ENCODE measurements around the gene ZFP3. TPM values are rescaled to one million over a fixed set of nuclear protein-coding genes. Genes with fewer than 3 reads are reported as not detected.

The ZFP3 gene
- total and polyA plus RNA-seq, 2 of the 4 experiments (the other 2 are of a cell fraction) = 0.54 to 0.75 TPM

DNA sequence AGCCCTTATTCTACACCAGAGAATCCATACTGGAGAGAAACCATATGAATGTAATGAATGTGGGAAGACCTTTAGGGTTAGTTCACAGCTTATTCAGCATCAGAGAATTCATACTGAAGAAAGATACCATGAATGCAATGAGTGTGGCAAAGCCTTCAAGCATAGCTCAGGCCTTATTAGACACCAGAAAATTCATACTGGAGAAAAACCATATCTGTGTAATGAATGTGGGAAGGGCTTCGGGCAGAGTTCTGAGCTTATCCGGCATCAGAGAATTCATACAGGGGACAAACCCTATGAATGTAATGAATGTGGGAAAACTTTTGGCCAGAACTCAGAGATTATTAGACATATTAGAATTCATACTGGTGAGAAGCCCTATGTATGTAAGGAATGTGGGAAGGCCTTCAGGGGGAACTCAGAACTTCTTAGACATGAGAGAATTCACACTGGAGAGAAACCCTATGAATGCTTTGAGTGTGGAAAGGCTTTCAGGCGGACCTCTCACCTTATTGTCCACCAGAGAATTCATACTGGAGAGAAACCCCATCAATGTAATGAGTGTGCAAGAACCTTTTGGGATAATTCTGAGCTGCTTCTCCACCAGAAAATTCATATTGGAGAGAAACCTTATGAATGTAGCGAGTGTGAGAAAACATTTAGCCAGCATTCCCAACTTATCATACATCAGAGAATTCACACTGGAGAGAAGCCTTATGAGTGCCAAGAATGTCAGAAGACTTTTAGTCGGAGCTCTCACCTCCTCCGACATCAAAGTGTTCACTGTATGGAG lies 14.1 kb downstream of the ZFP3 start:
- in situ Hi-C loops (cut with MboI; ENCODE audit: low sequenced_read_pairs) (no loop called here), dilution Hi-C loops (cut with HindIII; ENCODE audit: low sequenced_read_pairs, unreplicated experiment) (no loop called here), intact Hi-C loops (cut with micrococcal nuclease) (loop anchor here (10.0 kb wide), 1 partner anchor 92 kb away; no protein-coding TSS in a partner anchor)
- no peak overlapping the region for H3K9ac ChIP-seq (ENCODE audit: low read depth, low read length)
- peaks cover 8% of the 10 kb centered on the region; the same call in 1 of the 2 replicates for H3K27me3 ChIP-seq (ENCODE audit: control insufficient read depth, insufficient read depth, low read length)
- no peak overlapping the region for H4K8ac ChIP-seq (ENCODE audit: low read depth in 2 of 2, low read length in 2 of 2)
- CTCF ChIA-PET = no interaction called here
- H2AK9ac ChIP-seq (replicated peaks; ENCODE audit: low read depth, low read length, poor library complexity) = no peak overlapping the region
- no peak overlapping the region for H3K4me2 ChIP-seq (ENCODE audit: low read depth, low read length)
- no peak overlapping the region for H4K5ac ChIP-seq (ENCODE audit: low read depth, low read length)
- no peak overlapping the region for H2AK5ac ChIP-seq (ENCODE audit: low read depth, low read length)
- H3K9me3 ChIP-seq (ENCODE audit: control insufficient read depth, insufficient read depth, low read length) = peaks cover 84% of the 10 kb centered on the region
- no peak for DNase-seq
- POLR2A ChIA-PET (ENCODE audit: unreplicated experiment) = no interaction called here
- H3K23ac ChIP-seq (ENCODE audit: low read depth, low read length) = no peak overlapping the region
- H3K4ac ChIP-seq (ENCODE audit: low read depth, low read length) = no peak overlapping the region
- no CpG with 5 or more reads among the region's 6 CpGs for WGBS, 2 experiments (ENCODE audit: extremely low coverage in 2 of 2, insufficient read length in 1 of 2)
- no peak overlapping the region for H4K91ac ChIP-seq (ENCODE audit: insufficient read depth, low read depth, low read length)
- no peak overlapping the region for H3K18ac ChIP-seq (ENCODE audit: low read depth, low read length)
- H3K9me1 ChIP-seq (ENCODE audit: insufficient read depth, low read length) = no peaks in the 10 kb centered on the region
- no peaks in the 10 kb centered on the region for H4K20me1 ChIP-seq (ENCODE audit: insufficient read depth, low read length)
- no peak overlapping the region for H3K4me3 ChIP-seq (ENCODE audit: insufficient read depth, low read depth, low read length)
- no peak overlapping the region for H3K14ac ChIP-seq (replicated peaks; ENCODE audit: low read depth, low read length)
- H2AFZ ChIP-seq (replicated peaks; ENCODE audit: low read length, poor library complexity) = no peak overlapping the region
- no peak for TF ChIP-seq MAFK (IDR thresholded peaks at IDR 0.05; ENCODE audit: low read depth, low read length)
- TF ChIP-seq, protein P1, sequence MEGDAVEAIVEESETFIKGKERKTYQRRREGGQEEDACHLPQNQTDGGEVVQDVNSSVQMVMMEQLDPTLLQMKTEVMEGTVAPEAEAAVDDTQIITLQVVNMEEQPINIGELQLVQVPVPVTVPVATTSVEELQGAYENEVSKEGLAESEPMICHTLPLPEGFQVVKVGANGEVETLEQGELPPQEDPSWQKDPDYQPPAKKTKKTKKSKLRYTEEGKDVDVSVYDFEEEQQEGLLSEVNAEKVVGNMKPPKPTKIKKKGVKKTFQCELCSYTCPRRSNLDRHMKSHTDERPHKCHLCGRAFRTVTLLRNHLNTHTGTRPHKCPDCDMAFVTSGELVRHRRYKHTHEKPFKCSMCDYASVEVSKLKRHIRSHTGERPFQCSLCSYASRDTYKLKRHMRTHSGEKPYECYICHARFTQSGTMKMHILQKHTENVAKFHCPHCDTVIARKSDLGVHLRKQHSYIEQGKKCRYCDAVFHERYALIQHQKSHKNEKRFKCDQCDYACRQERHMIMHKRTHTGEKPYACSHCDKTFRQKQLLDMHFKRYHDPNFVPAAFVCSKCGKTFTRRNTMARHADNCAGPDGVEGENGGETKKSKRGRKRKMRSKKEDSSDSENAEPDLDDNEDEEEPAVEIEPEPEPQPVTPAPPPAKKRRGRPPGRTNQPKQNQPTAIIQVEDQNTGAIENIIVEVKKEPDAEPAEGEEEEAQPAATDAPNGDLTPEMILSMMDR (conservative IDR thresholded peaks at IDR 0.05; ENCODE audit: low read depth, low read length) = no peak
- TF ChIP-seq SMC3 (IDR thresholded peaks at IDR 0.05; ENCODE audit: low read depth, low read length) = no peak
- H3K4me1 ChIP-seq (ENCODE audit: control insufficient read depth, insufficient read depth, low read length) = no peaks in the 10 kb centered on the region
- H2BK20ac ChIP-seq (ENCODE audit: low read depth, low read length) = no peak overlapping the region
- no peak overlapping the region for H3K27ac ChIP-seq (ENCODE audit: insufficient read depth, low read length)
- ATAC-seq (ENCODE audit: low read depth) = no peak
- H3K79me1 ChIP-seq (ENCODE audit: low read depth in 1 of 2, low read length in 2 of 2) = no peaks in the 10 kb centered on the region
- H3K56ac ChIP-seq (ENCODE audit: extremely low read depth, insufficient read depth, low read length) = no peak overlapping the region
- H3K36me3 ChIP-seq (ENCODE audit: control insufficient read depth, insufficient read depth, low read length) = peaks cover 12% of the 10 kb centered on the region
- H2BK5ac ChIP-seq (ENCODE audit: low read depth, low read length, poor library complexity, severe bottlenecking) = no peak overlapping the region
- no TSS peak for BruUV-seq (replicated peaks)
- H2BK15ac ChIP-seq (ENCODE audit: low read depth, low read length) = no peak overlapping the region
- no peak overlapping the region for H2BK120ac ChIP-seq (ENCODE audit: low read depth, low read length)
